GM03348 (cell line): ENCODE measurements around the gene ACRV1.
"Not testable (repeated sequence)": the region's sequence is repeated elsewhere in the genome, so short reads cannot be mapped to it uniquely, and the experiment has no call there.

Experiments
- DNase-seq: peaks from one replicate; pipeline ENCODE4 v3.0.0; 2012; ENCODE audit warnings: low spot score

ACRV1 gene, protein sequence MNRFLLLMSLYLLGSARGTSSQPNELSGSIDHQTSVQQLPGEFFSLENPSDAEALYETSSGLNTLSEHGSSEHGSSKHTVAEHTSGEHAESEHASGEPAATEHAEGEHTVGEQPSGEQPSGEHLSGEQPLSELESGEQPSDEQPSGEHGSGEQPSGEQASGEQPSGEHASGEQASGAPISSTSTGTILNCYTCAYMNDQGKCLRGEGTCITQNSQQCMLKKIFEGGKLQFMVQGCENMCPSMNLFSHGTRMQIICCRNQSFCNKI

DNA sequence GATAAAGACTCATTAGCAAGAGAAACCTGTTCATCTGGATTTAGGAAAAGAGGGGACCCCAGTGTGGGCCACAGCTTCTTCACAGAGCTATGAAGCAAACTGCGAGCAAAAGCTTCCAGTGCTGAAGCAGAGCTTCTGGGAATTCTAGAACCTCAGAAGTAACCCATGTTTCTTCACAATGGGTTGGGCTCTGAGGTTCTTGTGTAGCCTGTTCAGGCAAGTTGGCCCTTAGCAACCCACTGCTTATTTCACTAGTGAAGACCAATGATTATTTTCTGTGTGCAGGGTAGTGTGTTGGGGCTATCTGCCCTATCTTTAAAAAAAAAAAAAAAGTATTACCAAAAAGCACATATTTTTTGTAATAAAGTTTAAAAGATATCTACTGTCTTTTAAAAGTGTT lies at the start of gene ACRV1:
Gene ACRV1, minus strand, starts transcription at position 101 of the 400 bp plus-strand sequence. Its CDS starts 67 bp downstream, at position 34.
- no peak for DNase-seq

DNA sequence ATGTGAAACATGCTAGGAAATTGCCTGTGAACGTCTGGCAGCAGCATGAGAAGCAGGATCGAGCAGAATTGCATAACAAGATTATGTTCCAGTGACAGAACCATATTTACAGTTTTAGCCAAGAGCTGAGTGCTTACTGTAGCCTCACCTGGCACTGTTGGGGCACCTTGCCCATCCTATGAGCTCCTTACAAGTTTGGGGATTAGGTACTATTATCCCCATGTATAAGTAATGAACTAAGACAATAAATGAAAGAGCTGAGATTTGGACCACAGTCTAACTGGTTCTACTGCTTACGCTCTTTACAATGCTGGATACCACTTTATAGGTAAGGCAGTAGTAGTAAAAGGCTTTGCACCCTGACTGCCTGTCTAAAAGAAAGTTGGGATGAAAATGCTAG lies 48.3 kb upstream of the ACRV1 start:
- no peak for DNase-seq

DNA sequence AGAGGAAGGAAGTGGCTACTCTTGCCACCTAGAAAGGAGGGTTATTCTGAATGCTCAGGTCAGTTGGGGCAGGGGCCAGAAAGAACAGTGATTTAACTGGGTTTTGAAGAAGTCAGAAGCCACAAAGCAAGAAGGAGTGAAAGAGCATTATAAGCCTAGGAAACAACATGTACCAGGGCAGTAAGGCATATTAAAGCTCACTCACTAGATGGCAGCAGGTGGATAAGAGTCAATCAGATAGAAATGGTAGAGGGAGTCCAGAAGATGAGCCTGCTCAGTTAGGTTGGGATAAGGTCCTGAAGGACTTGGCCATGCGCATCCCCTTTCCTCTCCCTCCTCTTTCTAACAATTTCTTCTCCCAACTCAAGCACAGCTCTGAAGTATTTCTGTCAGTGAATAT lies 43.5 kb upstream of the ACRV1 start:
- peak; percentile 31 for DNase-seq

DNA sequence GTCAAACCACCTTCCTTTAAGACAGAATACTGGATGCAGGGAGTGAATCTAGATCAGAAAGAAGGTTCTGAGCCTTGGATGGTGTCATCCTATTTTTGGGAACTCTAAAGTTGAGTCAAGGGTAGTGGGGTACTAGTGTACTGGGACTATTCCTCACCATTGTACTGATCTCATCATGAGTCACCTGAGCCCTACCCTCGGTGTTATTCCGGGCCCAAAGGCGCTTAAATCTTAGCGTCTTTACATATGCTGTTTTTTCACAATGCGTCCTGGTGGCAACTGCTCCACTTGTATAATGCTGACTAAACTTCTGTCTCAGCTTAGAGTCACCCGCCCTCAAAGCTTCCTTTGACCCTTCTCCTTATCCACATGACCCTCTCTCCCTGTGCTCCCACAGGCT lies 40.1 kb upstream of the ACRV1 start:
- no peak for DNase-seq

DNA sequence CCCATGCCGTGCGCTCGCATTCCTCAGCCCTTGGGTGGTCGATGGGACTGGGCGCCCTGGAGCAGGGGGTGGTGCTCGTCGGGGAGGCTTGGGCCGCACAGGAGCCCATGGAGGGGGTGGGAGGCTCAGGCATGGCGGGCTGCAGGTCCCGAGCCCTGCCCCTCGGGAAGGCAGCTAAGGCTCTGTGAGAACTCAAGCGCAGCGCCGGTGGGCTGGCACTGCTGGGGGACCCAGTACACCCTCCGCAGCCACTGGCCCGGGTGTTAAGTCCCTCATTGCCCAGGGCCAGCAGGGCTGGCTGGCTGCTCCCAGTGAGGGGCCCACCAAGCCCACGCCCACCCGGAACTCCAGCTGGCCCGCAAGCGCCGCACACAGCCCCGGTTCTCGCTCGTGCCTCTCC lies 24.0 kb upstream of the ACRV1 start:
- not testable (repeated sequence) for DNase-seq

DNA sequence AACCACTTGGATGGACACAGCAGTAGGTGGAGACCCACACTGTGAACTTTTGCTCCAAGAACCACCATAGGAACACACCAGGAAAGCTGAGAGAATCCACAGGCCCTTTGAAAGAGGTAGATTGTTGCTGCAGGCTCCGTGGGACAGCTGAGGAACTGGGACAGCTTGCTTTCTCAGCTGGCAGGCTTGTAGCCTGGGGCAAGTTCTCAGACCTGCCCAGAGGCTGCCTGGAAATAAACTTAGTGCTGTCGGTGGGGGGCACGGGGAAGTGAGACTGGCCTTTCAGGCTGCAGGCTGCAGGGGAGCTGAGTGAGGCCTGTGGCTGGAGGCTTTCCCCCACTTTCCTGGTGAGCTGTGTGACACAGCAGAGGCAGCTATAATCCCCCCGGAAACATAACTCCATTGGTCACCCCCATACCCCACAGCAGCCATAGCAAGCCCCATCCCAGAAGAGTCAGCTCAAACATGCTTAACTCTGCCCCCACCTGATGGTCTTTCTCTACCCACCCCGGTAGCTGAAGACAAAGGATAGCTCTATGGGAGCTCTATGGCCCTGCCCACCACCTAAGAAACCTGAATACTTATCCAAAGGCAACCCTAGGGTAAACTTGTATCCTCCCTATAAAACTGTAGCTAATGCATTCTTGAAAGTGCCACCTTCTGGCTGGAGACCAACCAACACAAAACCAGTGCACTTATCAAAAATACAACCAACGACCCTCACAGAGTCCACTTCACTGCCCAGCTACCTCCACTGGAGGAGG lies 21.4 kb upstream of the ACRV1 start:
- no peak for DNase-seq

DNA sequence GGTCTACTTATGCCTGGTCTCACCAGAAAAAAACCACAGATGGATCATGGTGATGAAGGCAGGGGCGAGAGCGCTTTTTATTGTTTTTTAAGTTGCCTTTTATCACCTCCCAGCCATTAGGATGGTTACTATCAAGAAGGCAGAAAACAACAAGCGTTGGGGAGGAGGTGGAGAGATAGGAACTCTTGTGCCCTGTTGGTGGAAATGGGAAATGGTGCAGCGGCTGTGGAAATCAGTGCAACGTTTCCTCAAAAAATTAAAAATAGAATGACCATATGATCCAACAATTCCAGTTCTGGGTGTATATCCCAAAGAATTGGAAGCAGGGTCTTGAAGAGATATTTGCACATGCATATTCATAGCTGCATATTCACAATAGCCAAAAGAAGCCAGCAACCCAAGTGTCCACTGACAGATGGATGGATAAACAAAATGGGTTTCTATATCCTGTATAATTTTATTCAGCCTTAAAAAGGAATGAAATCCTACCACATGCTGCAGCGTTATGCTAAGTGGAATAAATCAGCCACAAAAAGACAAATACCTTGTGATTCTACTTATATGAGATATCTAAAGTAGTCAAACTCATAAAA lies 20.5 kb upstream of the ACRV1 start:
- no peak for DNase-seq

DNA sequence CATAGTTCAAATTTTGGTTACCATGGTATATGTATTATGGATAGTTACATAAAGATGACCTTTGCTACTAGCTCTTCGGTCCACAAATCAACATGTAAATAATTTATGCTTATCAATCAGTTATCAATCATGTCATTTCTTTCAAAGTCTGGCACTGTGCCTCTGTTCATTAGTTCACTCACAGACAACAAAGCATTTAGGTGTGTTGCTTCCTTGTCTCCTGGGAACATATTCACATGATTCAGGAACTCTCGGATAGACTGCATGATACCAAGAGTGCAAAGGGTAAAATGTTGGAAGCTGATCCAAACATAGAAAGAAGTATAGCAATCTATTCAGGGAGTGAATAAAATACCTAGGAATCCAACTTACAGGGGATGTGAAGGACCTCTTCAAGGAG lies 14.3 kb upstream of the ACRV1 start:
- DNase-seq, result no peak

DNA sequence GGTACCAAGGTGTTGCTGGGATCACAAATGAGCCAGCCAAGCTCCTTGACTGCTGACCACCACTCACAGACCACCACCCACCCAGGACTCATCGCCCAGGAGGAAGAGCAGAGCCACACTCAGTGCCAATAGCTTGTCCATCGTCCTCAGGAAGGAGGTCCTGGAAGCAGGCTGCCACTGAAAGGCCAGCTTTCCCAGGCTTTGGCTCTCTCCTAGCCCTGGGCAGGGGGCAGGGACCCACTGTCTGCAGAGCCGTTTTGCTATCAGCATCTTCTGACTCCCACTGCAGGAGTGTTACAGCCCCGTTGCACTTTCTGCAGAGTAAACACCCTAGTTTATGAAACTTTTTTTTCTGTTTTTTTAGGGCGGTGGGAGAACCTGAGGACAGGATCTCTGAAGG lies 12.2 kb upstream of the ACRV1 start:
- DNase-seq, result no peak

DNA sequence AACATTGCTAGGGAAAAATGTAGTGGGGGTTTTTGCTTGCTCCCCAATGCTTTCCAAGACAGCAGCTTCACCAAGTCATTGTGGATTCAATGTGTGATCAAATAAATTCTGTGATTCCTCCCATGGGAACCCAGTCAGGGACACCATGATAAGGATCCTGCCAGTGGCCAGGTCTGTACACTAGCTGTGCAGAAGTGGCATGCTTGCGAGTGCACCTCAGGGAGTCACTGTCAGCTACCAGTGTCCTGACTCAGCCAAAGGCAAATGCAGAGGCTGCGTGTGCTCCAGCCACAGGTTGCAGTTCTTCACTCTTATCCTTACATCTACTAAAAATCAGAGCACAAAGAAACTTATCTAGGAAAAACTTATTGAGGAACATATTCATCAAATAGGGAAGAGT lies 9.4 kb upstream of the ACRV1 start:
- DNase-seq, result no peak

DNA sequence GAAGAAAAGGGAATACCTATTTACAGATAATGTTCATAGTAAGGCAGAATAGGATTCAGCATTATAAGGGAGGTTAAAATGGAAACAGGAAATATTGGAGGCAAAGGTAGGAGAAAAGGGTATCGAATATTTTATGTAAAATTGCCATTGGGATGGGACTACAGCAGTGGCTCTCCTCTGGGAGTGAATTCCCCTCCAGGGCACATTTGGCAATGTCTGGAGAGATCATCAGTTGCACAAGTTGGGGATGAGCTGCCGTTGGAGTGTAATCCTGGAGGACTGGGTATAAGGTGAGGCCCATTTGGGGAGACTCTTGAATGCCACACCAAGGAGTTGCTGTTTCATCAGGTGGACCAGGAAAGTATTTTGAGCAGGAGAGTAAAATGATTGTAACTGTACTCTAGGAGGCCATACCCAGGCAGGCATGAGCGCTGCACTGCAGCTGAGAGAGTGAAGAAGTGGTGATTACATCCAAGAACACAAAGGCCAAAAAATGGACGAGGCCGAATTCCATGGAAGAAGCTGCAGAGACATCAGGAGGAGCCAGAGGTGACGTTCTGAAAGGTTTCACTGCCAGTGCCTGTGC lies 8.7 kb upstream of the ACRV1 start:
- DNase-seq, result no peak

DNA sequence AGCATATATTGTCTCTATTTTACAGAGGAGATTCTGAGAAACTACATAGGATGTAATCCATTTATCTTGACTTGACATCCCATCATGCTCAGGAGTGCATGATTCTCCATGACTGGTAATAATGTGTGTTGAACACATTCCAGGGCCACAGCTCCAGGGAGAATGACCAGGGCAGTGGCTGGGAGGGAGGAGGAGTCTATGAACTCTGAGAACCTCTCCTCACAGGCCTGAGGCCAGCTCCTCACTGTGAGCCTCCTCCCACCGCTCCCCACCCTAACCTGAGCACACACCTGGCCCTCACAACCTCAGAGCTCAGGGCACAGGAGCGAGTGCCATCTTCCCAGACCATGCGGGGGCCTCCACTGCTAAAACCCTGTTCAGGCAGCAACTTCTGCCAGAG lies 8.0 kb upstream of the ACRV1 start:
- DNase-seq, result no peak

DNA sequence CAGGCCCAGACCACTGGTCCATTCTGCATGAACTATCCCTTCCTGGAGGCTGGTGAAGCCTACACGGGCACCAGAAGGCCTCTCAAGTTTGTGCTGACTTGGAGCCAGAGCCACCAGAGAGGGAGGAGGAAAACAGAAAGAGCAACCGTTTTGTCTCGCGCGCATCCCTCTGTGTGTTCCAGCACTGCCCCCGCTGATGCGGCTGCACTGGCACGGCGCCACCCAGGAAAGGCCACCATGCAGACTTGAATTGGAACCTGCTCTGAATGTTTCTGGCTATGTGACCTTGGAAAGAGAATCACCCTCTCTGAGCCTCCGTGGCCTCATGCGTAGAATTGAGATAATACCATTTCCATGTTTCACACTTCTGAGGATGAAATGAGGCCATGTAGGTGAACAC lies 7.4 kb upstream of the ACRV1 start:
- no peak for DNase-seq

DNA sequence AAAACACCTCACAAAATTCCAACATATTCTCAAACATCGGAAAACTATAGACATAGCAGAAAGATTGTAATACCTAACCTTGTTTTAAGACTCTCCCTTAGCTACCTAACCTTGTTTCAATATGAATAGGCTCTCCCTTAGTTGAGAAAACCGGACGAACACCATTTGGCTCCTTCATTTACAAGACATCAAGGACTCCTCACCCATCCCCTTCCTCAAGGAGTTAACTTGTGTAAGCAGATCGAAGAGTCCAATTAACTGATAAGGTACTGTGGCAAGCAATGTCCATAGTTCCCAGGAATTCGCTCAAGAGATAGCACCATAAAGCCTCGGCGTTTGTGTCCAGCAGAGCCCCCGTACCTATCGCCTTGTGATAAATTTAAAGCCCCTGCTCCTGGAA lies 4.6 kb upstream of the ACRV1 start:
- DNase-seq, result no peak

DNA sequence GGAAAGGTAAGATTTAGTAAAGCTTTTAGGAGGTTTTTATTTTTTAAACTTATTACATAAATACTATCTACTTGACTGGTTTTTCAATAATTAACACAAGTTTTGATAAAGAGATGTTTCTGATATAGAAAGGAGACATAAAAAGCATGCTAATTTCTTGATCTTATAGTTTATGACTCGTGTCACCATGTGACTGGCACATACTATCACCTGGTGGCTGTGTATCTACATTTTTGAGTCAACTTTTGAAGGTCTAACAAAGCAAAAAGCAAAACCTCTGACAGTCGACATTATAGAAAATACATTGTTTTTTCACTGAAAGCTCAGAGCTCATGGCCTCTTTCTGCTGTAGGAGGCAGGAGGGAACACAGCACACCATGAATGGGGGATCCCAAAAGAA lies 810 bp downstream of the ACRV1 start:
- DNase-seq, result no peak

DNA sequence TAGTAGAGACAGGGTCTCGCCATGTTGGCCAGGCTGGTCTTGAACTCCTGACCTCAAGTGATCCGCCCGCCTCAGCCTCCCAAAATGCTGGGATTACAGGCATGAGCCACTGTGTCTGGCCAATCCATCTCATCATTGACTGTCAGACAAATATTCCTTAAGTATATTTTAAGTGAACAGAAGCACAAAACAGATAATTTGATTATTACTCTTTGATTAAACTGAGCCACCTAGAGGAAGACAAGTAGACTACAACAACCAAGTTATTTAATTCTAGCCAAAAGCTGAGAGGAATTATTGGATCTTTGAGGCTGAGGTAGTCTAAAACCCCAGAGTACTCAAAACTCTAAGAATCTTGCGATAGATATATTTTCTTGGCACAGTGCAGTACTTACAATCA lies 1.2 kb downstream of the ACRV1 start:
- DNase-seq, result peak; percentile 32

DNA sequence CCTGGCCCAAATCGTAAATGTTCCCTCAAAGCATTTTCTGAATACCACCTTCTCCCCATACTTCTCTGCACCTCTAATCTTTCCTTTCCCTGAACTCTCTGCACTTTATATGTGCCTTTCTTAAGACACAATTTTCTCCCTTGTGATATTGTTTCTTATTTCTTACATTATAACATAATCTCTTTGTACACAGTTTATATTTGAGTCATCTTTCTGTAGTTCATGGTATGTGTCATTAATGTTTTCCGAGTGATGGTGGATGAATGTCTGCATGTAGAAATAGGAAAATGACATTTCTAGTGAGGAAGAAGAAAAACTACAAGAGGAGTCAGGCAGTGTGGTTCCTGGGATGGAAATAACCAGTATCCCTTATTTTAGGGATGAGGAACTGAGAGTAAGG lies 5.5 kb downstream of the ACRV1 start:
- no peak for DNase-seq

DNA sequence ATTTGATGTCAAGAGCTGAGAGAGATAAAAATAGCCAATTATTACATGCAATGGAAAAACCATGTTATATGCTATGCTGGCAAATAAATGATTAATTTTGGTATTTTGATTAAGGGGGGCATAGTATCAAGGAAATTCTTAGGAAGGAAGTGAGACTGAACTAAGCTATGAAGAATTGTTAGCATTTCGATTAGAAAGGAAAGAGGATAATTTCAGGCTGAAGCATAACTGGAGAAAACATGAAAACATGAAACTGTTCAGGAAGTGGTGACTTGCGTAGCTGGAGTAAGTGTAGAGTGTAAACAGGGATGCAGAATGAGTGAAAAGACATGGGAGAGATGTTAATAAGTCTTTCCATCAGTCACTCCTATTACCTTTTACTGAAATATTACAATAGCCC lies 6.4 kb downstream of the ACRV1 start:
- no peak for DNase-seq

DNA sequence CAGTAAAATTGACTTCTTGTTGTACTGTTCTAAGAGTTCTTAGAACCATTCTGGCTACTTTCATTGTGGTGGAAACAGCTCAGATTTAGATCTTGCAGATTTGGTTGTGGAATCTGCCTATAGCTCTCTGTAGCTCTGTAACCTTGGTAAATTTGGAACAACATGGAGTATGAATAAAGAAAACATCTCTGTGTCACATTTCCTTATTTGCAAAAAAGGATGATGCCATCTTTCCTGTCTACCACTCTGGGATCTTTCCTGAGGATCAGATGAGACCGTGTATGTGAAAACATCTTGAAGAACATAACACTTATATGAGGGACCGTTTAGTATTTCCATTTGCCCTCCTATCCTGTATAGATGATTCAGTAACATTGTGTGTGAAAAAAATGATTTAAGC lies 9.1 kb downstream of the ACRV1 start:
- no peak for DNase-seq

DNA sequence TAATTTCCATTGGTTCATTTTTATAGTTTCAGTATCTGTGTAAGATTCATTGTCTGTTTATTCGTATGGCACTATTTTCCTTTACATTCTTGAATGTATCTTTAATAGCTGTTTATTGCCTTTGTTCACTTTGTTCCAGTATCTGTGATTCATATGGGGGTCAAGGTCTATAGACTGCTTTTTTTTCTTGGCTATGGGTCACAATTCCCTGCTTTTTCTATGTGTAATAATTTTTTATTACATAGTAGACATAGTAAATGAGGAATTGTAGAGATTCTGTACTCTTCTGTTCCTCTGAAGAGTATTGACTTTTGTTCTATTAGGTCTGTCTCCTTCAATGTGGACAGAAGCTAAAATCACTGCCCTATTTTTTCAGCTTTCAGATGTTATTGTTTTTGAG lies 10.5 kb downstream of the ACRV1 start:
- DNase-seq, result no peak

DNA sequence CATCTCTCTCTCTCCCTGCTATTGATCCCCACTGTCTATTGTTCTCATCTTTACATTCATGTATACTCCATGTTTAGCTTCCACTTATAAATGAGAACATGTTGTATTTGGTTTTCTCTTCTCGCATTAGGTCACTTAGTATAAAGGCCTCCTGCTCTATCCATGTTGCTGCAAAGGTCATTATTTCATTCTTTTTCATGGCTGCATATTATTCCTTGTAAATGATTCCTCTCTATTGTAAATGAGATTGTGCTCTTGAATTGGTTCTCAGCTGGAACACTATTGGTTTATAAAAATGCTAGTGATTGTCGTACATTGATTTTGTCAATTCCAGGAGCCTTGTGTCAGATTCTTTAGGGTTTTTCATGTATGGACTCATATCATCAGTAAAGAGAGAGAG lies 13.5 kb downstream of the ACRV1 start:
- no peak for DNase-seq

DNA sequence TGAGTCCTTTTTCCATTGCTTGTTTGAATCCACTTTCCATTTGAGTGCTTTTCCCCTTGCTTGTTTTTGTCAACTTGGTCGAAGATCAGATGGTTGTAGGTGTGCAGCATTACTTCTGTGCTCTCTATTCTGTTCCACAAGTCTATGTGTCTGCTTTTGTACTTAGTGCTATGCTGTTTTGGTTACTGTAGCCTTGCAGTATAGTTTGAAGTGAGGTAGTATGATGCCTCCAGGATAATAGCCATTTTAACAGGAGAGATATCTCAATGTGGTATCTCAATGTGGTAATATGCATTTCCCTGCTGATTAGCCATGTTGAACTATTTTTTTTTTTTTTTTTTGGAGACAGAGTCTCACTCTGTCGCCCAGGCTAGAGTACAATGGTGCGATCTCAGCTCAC lies 16.7 kb downstream of the ACRV1 start:
- no peak for DNase-seq

DNA sequence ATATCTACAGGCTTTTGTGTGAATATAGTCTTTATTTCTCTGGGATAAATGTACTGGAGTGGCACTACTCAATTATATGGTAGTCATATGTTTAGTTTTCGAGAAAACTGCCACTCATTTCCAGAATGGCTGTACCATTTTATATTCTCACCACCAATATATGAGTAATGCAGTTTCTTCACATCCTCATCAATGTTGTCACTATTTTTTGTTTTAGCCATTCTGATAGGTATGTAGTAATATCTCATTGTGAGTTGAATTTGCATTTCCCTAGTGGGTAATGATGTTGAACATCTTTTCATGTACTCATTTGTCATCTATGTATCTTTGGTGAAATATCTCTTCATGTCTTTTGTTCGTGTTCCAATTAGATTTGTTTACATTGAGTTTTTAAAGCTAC lies 18.0 kb downstream of the ACRV1 start:
- no peak for DNase-seq
